ENCODE measurements around the gene NSFL1C.

DNA sequence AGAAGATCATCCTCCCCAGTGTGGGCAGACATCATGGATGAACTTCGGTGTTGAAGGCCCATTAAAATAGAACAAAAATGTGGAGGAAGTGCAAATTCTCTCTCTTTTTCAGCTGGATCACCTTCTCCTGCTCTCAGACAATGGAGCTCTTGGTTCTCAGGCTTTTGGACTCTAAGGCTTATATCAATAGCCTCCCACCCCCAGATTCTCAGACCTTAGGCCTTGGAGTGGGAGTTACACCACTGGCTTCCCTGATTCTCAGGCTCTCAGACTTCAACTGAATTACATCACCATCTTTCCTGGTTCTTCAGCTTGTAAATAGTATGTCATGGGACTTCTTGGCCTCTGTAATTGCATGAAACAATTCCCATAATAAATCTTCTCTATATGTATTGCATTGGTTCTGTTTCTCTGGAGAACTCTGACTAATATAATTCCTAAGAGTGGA, 36.6 kb downstream of the NSFL1C start:
- TF ChIP-seq POLR2A (IDR thresholded peaks at IDR 0.05) = no peak
- TF ChIP-seq, protein P1, sequence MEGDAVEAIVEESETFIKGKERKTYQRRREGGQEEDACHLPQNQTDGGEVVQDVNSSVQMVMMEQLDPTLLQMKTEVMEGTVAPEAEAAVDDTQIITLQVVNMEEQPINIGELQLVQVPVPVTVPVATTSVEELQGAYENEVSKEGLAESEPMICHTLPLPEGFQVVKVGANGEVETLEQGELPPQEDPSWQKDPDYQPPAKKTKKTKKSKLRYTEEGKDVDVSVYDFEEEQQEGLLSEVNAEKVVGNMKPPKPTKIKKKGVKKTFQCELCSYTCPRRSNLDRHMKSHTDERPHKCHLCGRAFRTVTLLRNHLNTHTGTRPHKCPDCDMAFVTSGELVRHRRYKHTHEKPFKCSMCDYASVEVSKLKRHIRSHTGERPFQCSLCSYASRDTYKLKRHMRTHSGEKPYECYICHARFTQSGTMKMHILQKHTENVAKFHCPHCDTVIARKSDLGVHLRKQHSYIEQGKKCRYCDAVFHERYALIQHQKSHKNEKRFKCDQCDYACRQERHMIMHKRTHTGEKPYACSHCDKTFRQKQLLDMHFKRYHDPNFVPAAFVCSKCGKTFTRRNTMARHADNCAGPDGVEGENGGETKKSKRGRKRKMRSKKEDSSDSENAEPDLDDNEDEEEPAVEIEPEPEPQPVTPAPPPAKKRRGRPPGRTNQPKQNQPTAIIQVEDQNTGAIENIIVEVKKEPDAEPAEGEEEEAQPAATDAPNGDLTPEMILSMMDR (IDR thresholded peaks at IDR 0.05) = no peak
